ENCODE data around the gene SPINK13. TPM values are rescaled to one million over a fixed set of nuclear protein-coding genes. Genes with fewer than 3 reads are reported as not detected.

The SPINK13 gene
- total RNA-seq, 1 donor from 2014 or later, result not detected

Other genes starting within 250 kb of the SPINK13 start
- not detected in 2 replicates for gene SPINK5, start 204.8 kb upstream of the SPINK13 start, total RNA-seq
- gene SPINK14, start 100.2 kb upstream of the SPINK13 start, total RNA-seq, result not detected in 2 replicates
- not detected in 2 replicates for gene SPINK6, start 65.8 kb upstream of the SPINK13 start, total RNA-seq
- not detected in 2 replicates for gene MARCOL, start 30.3 kb upstream of the SPINK13 start, total RNA-seq
- gene SPINK7, start 43.6 kb downstream of the SPINK13 start, total RNA-seq, result not detected in 2 replicates
- not detected in 2 replicates for gene SPINK9, start 66.8 kb downstream of the SPINK13 start, total RNA-seq
- 57.3 and 62.9 TPM in 2 replicates for gene FBXO38, start 115.2 kb downstream of the SPINK13 start, total RNA-seq

Measured in activated CD4-positive, alpha-beta T cell treated with anti-CD3 and anti-CD28 coated beads, Interleukin-2, amount 10 ng/mL, durations not matched to agents 24 days and 14 days (primary cell).